ENCODE measurements around the gene TRH.
"Not testable (repeated sequence)": the region's sequence is repeated elsewhere in the genome, so short reads cannot be mapped to it uniquely, and the experiment has no call there.

Gene TRH

GRCh38 chr3:130012108-130012507 is 37.6 kb downstream of the TRH start:
- peak; percentile 18 for DNase-seq (ENCODE audit: low read depth)

- DNase-seq (ENCODE audit: low read depth): not testable (repeated sequence)
Measured at GRCh38 chr3:130013246-130013645, 38.7 kb downstream of the TRH start.

- no peak for DNase-seq (ENCODE audit: low read depth)
Measured at GRCh38 chr3:130014526-130014925, 40.0 kb downstream of the TRH start.

GRCh38 chr3:130017661-130018060 is 43.1 kb downstream of the TRH start:
- not testable (repeated sequence) for DNase-seq (ENCODE audit: low read depth)

GRCh38 chr3:130026146-130026829 is 51.8 kb downstream of the TRH start:
- not testable (repeated sequence) for DNase-seq (ENCODE audit: low read depth)

- DNase-seq (ENCODE audit: low read depth): not testable (repeated sequence)
Measured at GRCh38 chr3:130027437-130027836, 52.9 kb downstream of the TRH start.

Data from iris pigment epithelial cell (primary cell).